SK-N-MC (cell line): ENCODE measurements around the gene CDS2.

Experiments used
- DNase-seq: peaks from one replicate; pipeline ENCODE4 v3.0.0-alpha.2; 2011; ENCODE audit warnings: low read depth, low spot score
- H3K27ac ChIP-seq: fragments of 200-600 bp; sonication (generic); 2 replicates; pipeline ENCODE4 v1.5.1; 2016; ENCODE audit warnings: mixed run types
- H3K36me3 ChIP-seq: fragments of 200-600 bp; sonication (generic); 2 replicates; pipeline ENCODE4 v1.6.1; 2017; ENCODE audit warnings: antibody characterized with exemption, low read length, mixed read lengths; ENCODE audit not compliant: insufficient read depth
- H3K4me3 ChIP-seq: fragments of 200-600 bp; sonication (generic); 2 replicates; pipeline ENCODE4 v1.5.1; 2016
- H3K9ac ChIP-seq: fragments of 200-600 bp; sonication (generic); 2 replicates; pipeline ENCODE4 v1.8.0; 2017; ENCODE audit warnings: mixed run types, mixed read lengths; ENCODE audit not compliant: insufficient read length
- H3K9me3 ChIP-seq: fragments of 200-600 bp; sonication (generic); 2 replicates; pipeline ENCODE4 v1.6.1; 2017; ENCODE audit warnings: low read depth, mild to moderate bottlenecking, antibody characterized with exemption, low read length, moderate library complexity, mixed read lengths
- EZH2 ChIP-seq: fragments of 200-600 bp; sonication (generic); IDR thresholded peaks from one replicate; pipeline ENCODE4 v1.6.1; 2017; ENCODE audit warnings: antibody characterized with exemption
- FOXP2 ChIP-seq: optimal IDR thresholded peaks from 2 replicates; pipeline ENCODE3; 2011; ENCODE audit warnings: mild to moderate bottlenecking, moderate library complexity; ENCODE audit not compliant: insufficient read depth; ENCODE audit errors: extremely low read length, control extremely low read depth
- POLR2AphosphoS5 ChIP-seq: IDR thresholded peaks from 2 replicates; pipeline ENCODE4 v1.6.1; 2012; ENCODE audit warnings: mild to moderate bottlenecking, low read depth, low read length, borderline replicate concordance

The CDS2 gene

GRCh38 chr20:5211803-5212714 is 85.3 kb downstream of the CDS2 start:
- H3K36me3 ChIP-seq: peaks cover 3% of the 10 kb centered on the region; the same call in 1 of the 2 replicates
- no peak for DNase-seq
- no peak overlapping the region for H3K9ac ChIP-seq
- no peak overlapping the region for H3K4me3 ChIP-seq
- no peaks in the 10 kb centered on the region for H3K9me3 ChIP-seq
- no peak for TF ChIP-seq POLR2AphosphoS5
- TF ChIP-seq FOXP2: no peak
- TF ChIP-seq EZH2: no peak
- no peak overlapping the region for H3K27ac ChIP-seq

GRCh38 chr20:5212907-5213487 is 86.2 kb downstream of the CDS2 start:
- no peak for TF ChIP-seq POLR2AphosphoS5
- no peak for TF ChIP-seq EZH2
- TF ChIP-seq FOXP2: no peak
- Histone ChIP-seq H3K36me3 (peaks cover 3% of the 10 kb centered on the region; the same call in 1 of the 2 replicates), H3K9me3 (no peaks in the 10 kb centered on the region), H3K4me3 (no peak overlapping the region), H3K9ac (no peak overlapping the region), H3K27ac (no peak overlapping the region)
- DNase-seq: no peak

DNA sequence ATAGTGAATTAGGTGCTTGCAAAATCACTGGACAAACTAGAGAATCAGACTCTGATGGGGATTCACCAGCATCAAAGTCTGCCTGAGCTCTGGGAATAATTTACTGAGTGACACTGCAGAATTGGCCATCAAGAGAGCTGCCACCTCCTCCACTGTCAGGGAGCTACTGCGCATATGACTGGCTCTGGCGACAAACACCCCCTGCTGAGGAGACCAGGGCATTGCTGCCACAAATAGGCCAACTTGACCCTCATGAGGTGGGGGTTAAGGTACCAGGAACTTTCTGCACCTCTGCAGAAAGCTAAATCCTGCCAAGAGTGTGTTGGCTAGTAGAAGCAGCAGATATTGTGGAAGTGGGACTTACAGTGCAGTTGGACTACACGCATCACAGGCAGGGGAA is 88.0 kb downstream of the CDS2 start:
- 0 out of 2 replicates have a peak overlapping the region, but pooled peaks have one; percentile 6 for H3K27ac ChIP-seq
- H3K9ac ChIP-seq: no peak overlapping the region
- DNase-seq: no peak
- no peaks in the 10 kb centered on the region for H3K9me3 ChIP-seq
- no peak overlapping the region for H3K4me3 ChIP-seq
- TF ChIP-seq EZH2 (no peak), FOXP2 (no peak), POLR2AphosphoS5 (no peak)
- no peaks in the 10 kb centered on the region; the same call in 1 of the 2 replicates for H3K36me3 ChIP-seq

DNA sequence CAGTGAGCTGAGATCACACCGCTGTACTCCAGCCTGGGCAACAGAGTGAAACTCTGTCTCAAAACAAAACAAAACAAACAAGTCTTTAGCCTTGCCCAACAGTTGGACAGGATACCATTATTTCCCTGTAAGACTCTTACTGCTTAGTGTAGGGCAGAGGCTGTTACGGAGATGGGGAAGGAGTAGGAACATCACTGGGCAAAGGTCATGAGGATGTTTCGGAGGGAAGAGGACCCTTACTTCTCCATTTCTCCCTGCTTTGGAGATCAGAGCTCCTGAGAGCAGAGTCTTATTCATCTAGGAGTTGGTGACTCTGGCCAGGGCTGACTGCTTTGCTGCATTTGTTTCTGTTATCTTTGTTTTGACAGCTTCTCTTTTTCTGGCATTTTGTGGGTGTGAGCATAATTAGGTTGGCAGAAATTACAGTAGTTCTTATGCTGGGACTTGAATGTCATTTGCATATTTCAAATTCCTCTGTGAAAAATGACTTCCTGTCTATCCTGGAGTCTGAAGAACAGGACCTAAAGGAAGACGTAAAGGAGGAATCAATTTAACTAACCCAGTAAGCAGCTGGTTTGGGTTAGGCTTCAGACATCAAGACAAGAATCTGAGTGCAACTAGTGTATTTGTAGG is 89.0 kb downstream of the CDS2 start:
- no peaks in the 10 kb centered on the region for H3K9me3 ChIP-seq
- H3K9ac ChIP-seq: no peak overlapping the region
- H3K36me3 ChIP-seq: no peaks in the 10 kb centered on the region; the same call in 1 of the 2 replicates
- peak; percentile 87 for DNase-seq
- H3K27ac ChIP-seq: peak overlapping the region; percentile 79
- H3K4me3 ChIP-seq: peak overlapping the region; percentile 61
- TF ChIP-seq POLR2AphosphoS5 (peak; percentile 12; the same call in 1 of the 2 replicates), FOXP2 (no peak), EZH2 (no peak)

GRCh38 chr20:5216663-5217062 is 89.9 kb downstream of the CDS2 start:
- no peaks in the 10 kb centered on the region; the same call in 1 of the 2 replicates for H3K36me3 ChIP-seq
- no peak for TF ChIP-seq POLR2AphosphoS5
- no peak for TF ChIP-seq FOXP2
- no peak for TF ChIP-seq EZH2
- peak overlapping the region; percentile 79 for H3K27ac ChIP-seq
- no peak overlapping the region for H3K9ac ChIP-seq
- no peaks in the 10 kb centered on the region for H3K9me3 ChIP-seq
- no peak for DNase-seq
- peak overlapping the region; percentile 61 for H3K4me3 ChIP-seq

DNA sequence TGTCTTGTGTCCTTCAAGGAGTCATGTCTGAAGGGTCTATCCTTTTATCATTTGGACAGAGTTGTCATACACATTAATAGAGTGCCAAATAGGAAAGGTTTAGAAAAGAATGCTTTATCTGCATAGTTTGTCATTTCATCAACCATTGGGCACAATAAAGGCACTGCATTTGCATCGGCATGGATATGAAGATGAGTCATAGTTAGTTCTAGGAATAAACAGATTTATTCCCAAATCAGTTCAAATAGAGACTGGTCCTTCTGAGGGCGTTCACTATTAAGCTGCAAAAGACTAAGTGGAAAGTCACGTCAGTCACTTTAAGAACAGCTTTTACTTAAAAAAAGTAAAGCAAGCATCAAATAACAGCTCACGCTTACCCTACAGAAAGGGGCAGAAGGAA is 90.8 kb downstream of the CDS2 start:
- TF ChIP-seq POLR2AphosphoS5 (no peak), EZH2 (no peak), FOXP2 (no peak)
- Histone ChIP-seq H3K36me3 (no peaks in the 10 kb centered on the region), H3K9me3 (no peaks in the 10 kb centered on the region), H3K4me3 (no peak overlapping the region), H3K9ac (no peak overlapping the region), H3K27ac (no peak overlapping the region)
- no peak for DNase-seq

DNA sequence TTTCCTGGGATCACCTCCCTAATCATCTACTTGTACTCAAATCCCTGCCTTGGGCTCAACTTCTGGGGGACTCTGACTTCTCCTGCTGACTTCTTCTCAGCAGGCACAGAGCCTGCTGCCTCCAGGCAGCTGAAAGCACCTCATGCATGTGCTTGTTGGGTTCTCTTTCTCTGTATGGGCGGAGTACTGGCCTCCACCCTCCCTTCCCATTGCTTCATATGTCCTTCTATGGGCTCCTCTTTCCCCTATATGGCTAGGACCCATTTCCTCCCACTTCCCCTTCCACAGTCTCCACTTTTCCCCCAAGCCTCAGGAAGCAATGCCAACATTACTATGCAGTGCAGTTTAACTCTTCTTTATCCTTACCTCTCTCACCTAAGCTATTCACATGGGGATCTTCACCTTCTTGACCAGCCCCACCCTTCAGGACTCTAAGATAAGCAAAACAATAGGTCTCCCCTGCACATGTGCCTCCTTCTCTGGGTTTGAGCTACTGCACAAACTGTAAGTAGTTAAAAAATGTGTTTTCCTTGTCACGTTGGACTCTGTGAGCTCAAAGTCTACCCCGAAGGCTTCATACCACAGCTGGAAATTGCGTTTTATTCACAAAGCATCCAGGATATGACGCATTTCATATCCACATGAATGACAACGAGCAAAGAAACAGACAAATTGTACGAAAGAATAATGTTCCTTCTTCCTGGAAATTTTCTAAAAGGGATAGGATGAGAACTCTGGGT is 93.7 kb downstream of the CDS2 start:
- DNase-seq: peak; percentile 66
- Histone ChIP-seq H3K9ac (no peak overlapping the region), H3K27ac (peak overlapping the region; percentile 83), H3K9me3 (no peaks in the 10 kb centered on the region), H3K4me3 (peak overlapping the region; percentile 63), H3K36me3 (no peaks in the 10 kb centered on the region)
- TF ChIP-seq FOXP2 (no peak), EZH2 (no peak), POLR2AphosphoS5 (no peak)

GRCh38 chr20:5221061-5221430 is 94.2 kb downstream of the CDS2 start:
- Histone ChIP-seq H3K9me3 (no peaks in the 10 kb centered on the region), H3K4me3 (peak overlapping the region; percentile 63), H3K36me3 (no peaks in the 10 kb centered on the region), H3K27ac (peak overlapping the region; percentile 83), H3K9ac (no peak overlapping the region)
- TF ChIP-seq POLR2AphosphoS5 (no peak), FOXP2 (peak; percentile 41), EZH2 (no peak)
- peak; percentile 83 for DNase-seq
